ENCODE data around the gene DYRK3.

The DYRK3 gene

GRCh38 chr1:206591226-206591625, 44.1 kb upstream of the DYRK3 start:
- DNase-seq (ENCODE audit: low read depth), result no peak
- no peak for TF ChIP-seq CTCF (IDR thresholded peaks at IDR 0.05; ENCODE audit: insufficient read depth, low read depth, low read length, missing control alignments)
- no peak overlapping the region for H3K4me3 ChIP-seq (ENCODE audit: low read length)

GRCh38 chr1:206591696-206592095, 43.6 kb upstream of the DYRK3 start:
- no peak for DNase-seq (ENCODE audit: low read depth)
- H3K4me3 ChIP-seq (ENCODE audit: low read length), result no peak overlapping the region
- TF ChIP-seq CTCF (IDR thresholded peaks at IDR 0.05; ENCODE audit: insufficient read depth, low read depth, low read length, missing control alignments), result no peak

- H3K4me3 ChIP-seq (ENCODE audit: low read length), result no peak overlapping the region
- no peak for DNase-seq (ENCODE audit: low read depth)
- no peak for TF ChIP-seq CTCF (IDR thresholded peaks at IDR 0.05; ENCODE audit: insufficient read depth, low read depth, low read length, missing control alignments)
These were observed 41.9 kb upstream of the DYRK3 start for GRCh38 chr1:206593351-206593925.

- no peak for DNase-seq (ENCODE audit: low read depth)
- TF ChIP-seq CTCF (IDR thresholded peaks at IDR 0.05; ENCODE audit: insufficient read depth, low read depth, low read length, missing control alignments), result no peak
- no peak overlapping the region for H3K4me3 ChIP-seq (ENCODE audit: low read length)
These were observed 39.6 kb upstream of the DYRK3 start for GRCh38 chr1:206595581-206596318.

GRCh38 chr1:206596319-206596666, 39.0 kb upstream of the DYRK3 start:
- no peak for DNase-seq (ENCODE audit: low read depth)
- no peak for TF ChIP-seq CTCF (IDR thresholded peaks at IDR 0.05; ENCODE audit: insufficient read depth, low read depth, low read length, missing control alignments)
- no peak overlapping the region for H3K4me3 ChIP-seq (ENCODE audit: low read length)

- no peak for TF ChIP-seq CTCF (IDR thresholded peaks at IDR 0.05; ENCODE audit: insufficient read depth, low read depth, low read length, missing control alignments)
- no peak for DNase-seq (ENCODE audit: low read depth)
- no peak overlapping the region for H3K4me3 ChIP-seq (ENCODE audit: low read length)
These were observed 34.8 kb upstream of the DYRK3 start for GRCh38 chr1:206600527-206600926.

- DNase-seq (ENCODE audit: low read depth), result no peak
- no peak overlapping the region for H3K4me3 ChIP-seq (ENCODE audit: low read length)
- TF ChIP-seq CTCF (IDR thresholded peaks at IDR 0.05; ENCODE audit: insufficient read depth, low read depth, low read length, missing control alignments), result no peak
These were observed 30.5 kb upstream of the DYRK3 start for GRCh38 chr1:206604861-206605260.

All from epithelial cell of esophagus (primary cell).